ENCODE data around the gene PTPRN2.

DNA sequence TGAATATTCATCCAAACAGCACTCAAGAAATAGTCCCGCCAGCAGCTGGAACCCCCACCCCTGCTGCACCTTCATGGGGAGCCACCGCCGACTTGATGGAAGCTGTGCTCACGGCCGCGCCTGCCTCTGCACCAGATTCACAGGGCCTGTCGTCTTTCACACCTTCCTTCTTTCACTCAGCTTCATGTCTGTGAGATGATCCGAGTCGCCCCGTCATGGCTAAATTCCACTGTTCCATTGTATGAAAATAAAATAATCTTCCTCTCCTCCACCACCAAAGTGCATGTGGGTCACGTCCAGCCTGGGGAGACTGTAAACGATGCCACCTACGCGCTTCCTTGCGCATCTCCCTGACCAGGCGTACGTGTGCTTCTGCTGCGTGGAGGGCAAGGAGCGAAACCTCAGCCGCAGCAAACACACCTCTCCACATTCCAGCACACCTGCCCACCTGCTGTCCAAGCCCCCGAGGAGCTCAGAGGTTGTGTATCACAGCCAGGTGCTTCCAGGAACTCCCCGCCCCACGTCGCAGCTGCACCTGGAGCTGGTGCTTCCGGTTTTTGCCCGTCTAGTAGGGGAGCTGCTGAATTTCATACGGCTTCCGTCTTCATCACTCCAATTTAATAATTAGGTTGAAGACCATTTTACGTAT, 137.0 kb downstream of the PTPRN2 start:
- TF ChIP-seq GATA2 (IDR thresholded peaks at IDR 0.05; ENCODE audit: low read depth, low read length): no peak
- no peak for TF ChIP-seq GATA3 (IDR thresholded peaks at IDR 0.05; ENCODE audit: low read depth, low read length)

Measured in SH-SY5Y (cell line).